Motor neuron (in vitro differentiated cells): ENCODE results near the gene HOMER1. TPM values are rescaled to one million over a fixed set of nuclear protein-coding genes. Genes with fewer than 3 reads are reported as not detected.

Experiments used
- ATAC-seq, 8 experiments: fragments of 200-7000 bp; cut with Tn5 transposase; replicated peaks in 6 of 8; 2 replicates each; pipeline ENCODE4 v1.8.0; 2021; ENCODE audit warnings: mild to moderate bottlenecking in 8 of 8, moderate library complexity in 8 of 8
- H3K27ac ChIP-seq, 2 donors: fragments of 250-450 bp; sonication (Bioruptor Pico); 2 replicates each; pipeline ENCODE4 v1.9.0; 2021; ENCODE audit warnings: antibody characterized with exemption in 2 of 2, mild to moderate bottlenecking in 2 of 2, moderate library complexity in 1 of 2
- H3K4me1 ChIP-seq, 2 donors: fragments of 250-450 bp; sonication (Bioruptor Pico); replicated peaks in 1 of 2; 2 replicates each; pipeline ENCODE4 v1.6.1; 2021; ENCODE audit warnings: antibody characterized with exemption in 2 of 2, mild to moderate bottlenecking in 2 of 2, moderate library complexity in 1 of 2
- H3K4me3 ChIP-seq, 5 donors: fragments of 250-450 bp; sonication (Bioruptor Pico); 2 replicates each; pipeline ENCODE4 v1.9.0; 2021; ENCODE audit warnings: antibody characterized with exemption in 5 of 5, mild to moderate bottlenecking in 5 of 5, moderate library complexity in 4 of 5
- WGBS, 10 experiments: fragments of 450-650 bp; shearing (Covaris generic); methylation state at CpG; one replicate each; pipeline ENCODE4 v1.0.0; 2022; 5-methylcytosine and 5-hydroxymethylcytosine counted together
- in situ Hi-C, 9 experiments: fragments of 400-800 bp; cut with MboI; loops; one replicate each; pipeline ENCODE4 v1.15.0; 2021; ENCODE audit warnings: low sequenced_read_pairs in 9 of 9, low pct_unique_long_range_greater_than_20kb in 2 of 9; ENCODE audit not compliant: unreplicated experiment in 9 of 9
- total RNA-seq, 8 experiments: library from RNA; unstranded; fragments of 300-600 nt; gene quantifications; 2 replicates each; pipeline versions ENCODE4 v1.2.3 to v1.2.4, GENCODE V29; 2022

The HOMER1 gene, protein sequence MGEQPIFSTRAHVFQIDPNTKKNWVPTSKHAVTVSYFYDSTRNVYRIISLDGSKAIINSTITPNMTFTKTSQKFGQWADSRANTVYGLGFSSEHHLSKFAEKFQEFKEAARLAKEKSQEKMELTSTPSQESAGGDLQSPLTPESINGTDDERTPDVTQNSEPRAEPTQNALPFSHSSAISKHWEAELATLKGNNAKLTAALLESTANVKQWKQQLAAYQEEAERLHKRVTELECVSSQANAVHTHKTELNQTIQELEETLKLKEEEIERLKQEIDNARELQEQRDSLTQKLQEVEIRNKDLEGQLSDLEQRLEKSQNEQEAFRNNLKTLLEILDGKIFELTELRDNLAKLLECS
- total RNA-seq, result 10 to 100 TPM in 7 of 8 experiments, 1 to 10 TPM in 1; 5.5 to 43.3 (median 21.0) TPM

DNA sequence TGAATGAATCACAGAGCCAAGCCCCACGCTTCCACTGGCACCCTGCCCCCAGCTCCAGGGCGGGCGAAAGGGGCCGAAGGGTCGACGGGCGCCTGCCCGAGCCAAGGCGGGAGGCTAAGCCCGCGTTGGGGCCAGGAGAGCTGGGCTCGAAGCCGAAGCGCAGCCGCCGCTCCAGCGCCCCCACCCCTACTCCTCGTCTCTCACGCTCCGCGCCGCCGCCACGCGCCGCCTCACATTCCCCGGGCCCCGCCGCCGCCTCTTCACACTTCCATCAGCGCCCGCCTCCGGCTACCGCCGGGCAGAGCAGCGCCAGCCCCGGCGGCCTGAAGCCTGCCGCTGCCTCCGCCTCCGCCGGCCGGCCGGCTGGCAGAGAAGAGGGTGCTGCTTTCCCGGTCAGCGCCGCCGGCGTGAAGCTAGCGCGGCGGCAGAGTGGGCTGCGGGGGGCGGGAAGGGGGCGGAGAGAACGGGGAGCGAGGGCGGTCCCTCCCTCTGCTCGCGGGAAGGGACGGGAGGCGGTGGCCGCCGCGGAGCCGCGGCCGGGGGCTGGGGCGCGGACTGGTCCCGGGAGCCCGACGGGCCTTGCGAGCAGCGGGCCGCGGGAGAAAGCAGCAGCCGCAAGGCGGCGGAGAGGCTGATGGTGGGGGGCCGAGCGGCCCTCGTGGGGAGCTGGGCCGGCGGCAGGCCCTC lies at the start of gene HOMER1:
HOMER1 (minus strand) TSS at position 431 of the 687 bp plus-strand sequence. CDS start 1,360 bp downstream, outside the sequence.
- Histone ChIP-seq H3K4me3 (peak within 1 kb of the TSS; percentile 61 to 97 (median 86)), H3K4me1 (peaks cover 12 to 17% of the 10 kb centered on the region in 2 donors), H3K27ac (peak within 1 kb of the TSS; percentile 94 to 99)
- 0% methylated on average over 5 of the region's 85 CpGs; no CpG with 5 or more reads in 9 of the 10 experiments for WGBS, 10 experiments
- in situ Hi-C loops, result no loop called here
- peak; percentile 74 to 82 (median 77) for ATAC-seq

DNA sequence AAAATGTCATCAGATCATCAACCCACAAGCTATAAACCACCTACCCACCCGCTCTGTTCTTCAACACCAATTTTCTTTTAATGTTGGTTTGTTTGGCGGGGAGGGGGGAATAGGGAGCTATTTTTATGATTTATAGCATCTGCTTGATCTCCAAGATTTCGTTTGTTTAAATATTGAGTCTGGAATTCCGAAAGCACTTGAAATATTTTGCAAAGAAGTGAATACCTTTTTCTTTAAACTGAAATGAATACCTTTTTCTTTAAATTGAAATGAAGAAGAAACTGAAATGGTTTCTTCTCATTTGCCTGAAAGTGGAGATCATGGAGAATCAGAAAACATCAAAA lies 49.3 kb upstream of the HOMER1 start:
- no peak overlapping the region for H3K27ac ChIP-seq
- in situ Hi-C loops, result no loop called here
- no peak overlapping the region for H3K4me3 ChIP-seq
- ATAC-seq, result no peak
- H3K4me1 ChIP-seq, result no peaks in the 10 kb centered on the region
- 46 to 93% (median 73%) methylated on average over 1 to 4 of the region's 4 CpGs; no CpG with 5 or more reads in 2 of the 10 experiments for WGBS, 10 experiments

DNA sequence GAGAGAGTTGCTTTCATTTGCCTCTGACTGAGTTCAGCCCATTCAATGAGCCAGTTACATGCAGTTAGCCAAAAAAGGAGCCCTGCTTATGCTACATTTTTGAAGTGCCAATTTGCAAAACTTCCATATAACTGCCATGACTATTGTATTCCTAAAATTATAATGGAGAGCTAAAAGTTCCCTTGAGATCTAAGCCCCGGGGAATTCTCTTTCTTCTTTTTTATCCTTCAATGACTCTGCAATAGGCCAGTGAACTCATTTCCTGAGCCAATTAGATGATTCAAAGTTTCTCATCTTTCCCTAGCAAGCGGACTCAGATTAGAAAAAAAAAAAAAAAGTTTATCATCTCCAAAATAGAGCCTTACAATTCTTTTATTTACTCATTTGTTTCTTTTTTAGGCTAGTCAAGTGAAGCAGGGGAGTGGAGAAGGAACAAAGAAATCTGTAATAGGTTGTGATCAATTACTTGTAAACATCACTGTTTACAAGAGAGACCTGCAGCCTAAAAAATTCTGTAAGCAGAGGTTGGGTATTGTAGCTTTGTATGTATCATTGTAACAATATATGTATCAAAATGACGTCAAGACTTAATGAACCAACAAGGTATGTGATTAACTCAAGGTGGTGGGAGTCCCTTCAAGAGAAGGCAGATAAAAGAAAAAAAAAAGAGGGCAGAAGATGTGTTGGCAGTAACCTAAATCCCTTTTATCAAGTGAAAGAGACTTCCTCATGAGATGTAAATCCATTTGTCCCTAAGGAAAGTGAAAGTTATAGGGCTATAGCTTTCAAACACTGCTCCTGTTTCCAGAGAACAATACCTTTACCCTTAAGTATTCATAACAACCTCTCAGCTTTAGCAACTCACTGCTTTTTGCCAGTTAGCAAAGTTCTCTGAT lies 48.7 kb upstream of the HOMER1 start:
- 0 to 83% (median 35%) methylated on average over 1 to 3 of the region's 3 CpGs for WGBS, 10 experiments
- Histone ChIP-seq H3K4me1 (no peaks in the 10 kb centered on the region), H3K27ac (no peak overlapping the region), H3K4me3 (no peak overlapping the region)
- peak in 2 of 8 experiments; percentile 46 to 51 for ATAC-seq
- in situ Hi-C loops, result no loop called here

DNA sequence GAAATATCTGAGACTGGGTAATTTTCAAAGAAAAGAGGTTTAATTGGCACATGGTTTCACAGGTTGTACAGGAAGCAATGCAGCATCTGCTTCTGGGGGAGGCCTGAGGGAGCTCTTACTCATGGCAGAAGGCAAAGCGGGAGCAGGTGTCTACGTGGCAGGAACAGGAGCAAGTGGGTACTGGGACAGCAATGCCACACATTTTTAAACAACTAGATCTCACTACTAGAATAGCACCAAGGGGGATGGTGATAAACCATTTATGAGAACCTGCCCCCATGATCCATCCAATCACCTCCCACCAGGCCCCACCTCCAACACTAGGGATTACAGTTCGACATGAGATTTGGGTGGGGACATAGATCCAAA lies 47.6 kb upstream of the HOMER1 start:
- H3K4me1 ChIP-seq, result no peaks in the 10 kb centered on the region
- in situ Hi-C loops, result no loop called here
- WGBS, 10 experiments, result 20 to 100% (median 83%) methylated on average over 1 to 3 of the region's 3 CpGs; no CpG with 5 or more reads in 3 of the 10 experiments
- no peak overlapping the region for H3K27ac ChIP-seq
- no peak overlapping the region for H3K4me3 ChIP-seq
- ATAC-seq, result no peak

DNA sequence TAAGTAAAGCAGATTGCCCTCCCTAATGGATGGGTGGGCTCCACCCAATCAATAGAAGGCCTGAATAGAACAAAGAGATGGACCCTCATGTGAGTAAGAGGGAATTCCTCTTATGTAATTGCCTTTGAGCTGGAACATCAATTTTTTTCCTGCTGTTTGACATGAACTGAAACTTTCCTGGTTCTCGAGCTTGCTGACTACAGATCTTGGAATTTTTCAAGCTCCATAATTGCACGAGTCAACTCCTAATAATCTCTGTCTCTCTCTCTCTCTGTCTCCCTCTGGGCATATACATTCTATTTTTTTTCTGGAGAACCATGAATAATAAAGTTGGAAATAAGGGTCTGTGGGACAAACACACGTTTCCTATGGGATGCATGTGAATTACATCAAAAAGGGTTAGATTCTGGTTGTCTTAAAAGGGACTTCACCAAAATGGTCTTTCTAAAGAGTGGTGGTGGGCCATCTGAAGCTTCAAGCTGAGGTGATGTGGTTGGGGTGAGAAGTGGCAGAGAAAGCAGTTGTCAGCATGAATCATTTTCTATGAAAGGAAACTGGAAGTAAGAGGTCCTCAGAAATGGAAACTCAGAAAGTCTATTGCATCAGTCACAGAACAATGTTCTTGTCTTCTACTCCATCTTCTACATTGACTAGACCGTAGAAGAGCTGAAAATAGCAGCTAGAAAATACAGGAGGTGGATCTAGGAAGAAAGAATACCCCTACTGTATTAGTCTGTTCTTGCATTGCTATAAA lies 47.0 kb upstream of the HOMER1 start:
- 30 to 100% (median 92%) methylated on average over 1 to 4 of the region's 4 CpGs; no CpG with 5 or more reads in 1 of the 10 experiments for WGBS, 10 experiments
- in situ Hi-C loops, result no loop called here
- H3K4me3 ChIP-seq, result no peak overlapping the region
- no peaks in the 10 kb centered on the region for H3K4me1 ChIP-seq
- no peak overlapping the region for H3K27ac ChIP-seq
- no peak for ATAC-seq

DNA sequence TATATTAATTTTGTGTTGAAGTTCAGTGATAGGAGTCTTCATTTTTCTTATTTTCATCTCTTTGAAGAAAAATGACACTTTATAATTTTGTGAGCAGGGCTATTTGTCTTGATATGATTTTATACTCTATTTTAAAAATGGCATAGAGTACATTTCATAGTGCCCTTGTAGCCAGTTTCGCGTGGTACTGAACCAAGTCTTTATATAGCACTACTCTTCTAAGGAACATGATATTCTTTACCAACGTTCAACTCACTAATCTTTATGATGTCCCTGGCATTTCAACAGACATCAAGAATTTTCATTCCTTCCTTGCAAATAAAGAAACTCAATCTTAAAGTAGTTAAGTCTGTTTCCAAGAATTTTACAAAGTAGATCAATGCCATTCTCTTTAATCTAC lies 41.5 kb upstream of the HOMER1 start:
- no peak overlapping the region for H3K4me3 ChIP-seq
- no peak for ATAC-seq
- H3K27ac ChIP-seq, result no peak overlapping the region
- 33 to 100% (median 65%) methylated on average over 1 to 3 of the region's 3 CpGs for WGBS, 10 experiments
- in situ Hi-C loops, result no loop called here
- no peaks in the 10 kb centered on the region for H3K4me1 ChIP-seq

DNA sequence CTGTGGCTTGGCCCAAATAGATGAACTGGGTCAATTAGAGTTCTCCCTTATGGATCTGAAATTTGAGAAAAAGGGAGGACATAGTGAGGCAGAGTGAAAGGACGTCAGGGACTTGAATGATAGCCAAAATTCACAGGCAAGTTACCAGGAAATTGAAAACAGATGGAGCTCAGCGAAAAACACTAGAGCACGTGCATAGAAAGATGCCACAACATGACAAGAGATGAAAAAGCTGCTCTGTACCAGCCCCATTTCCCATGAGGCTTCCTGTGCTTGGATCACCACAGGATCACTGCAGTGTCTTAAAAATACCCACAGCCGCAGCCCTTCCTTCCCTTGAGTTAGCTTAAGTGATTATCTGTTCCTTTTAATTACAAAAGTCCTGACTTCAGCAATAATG lies 39.0 kb upstream of the HOMER1 start:
- Histone ChIP-seq H3K4me3 (no peak overlapping the region), H3K27ac (no peak overlapping the region), H3K4me1 (no peaks in the 10 kb centered on the region)
- in situ Hi-C loops, result no loop called here
- ATAC-seq, result peak in 2 of 8 experiments; percentile 55 to 65
- 20 to 100% (median 90%) methylated on average over 1 to 4 of the region's 4 CpGs for WGBS, 10 experiments

DNA sequence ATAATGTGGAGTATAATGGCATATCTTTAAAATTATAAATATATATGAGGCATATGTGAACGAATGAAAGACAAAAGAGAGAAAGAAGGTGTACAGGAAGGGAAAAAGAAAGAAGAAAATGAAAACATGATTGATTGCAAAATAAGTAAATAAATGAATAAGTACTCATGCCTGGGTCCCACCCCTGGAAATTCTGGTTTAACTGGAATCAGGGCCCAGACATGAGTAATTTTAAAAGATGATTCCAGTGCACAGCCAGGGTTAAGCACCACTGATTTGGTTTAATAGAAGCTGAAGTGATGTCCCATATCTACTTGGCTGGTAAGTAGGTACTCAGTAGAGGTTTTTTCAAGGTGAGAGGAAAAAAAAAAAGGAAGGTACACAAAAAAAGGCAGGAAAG lies 34.0 kb upstream of the HOMER1 start:
- Histone ChIP-seq H3K27ac (no peak overlapping the region), H3K4me3 (no peak overlapping the region), H3K4me1 (no peaks in the 10 kb centered on the region)
- 50 to 100% (median 92%) methylated on average over 1 of the region's 1 CpG; no CpG with 5 or more reads in 2 of the 10 experiments for WGBS, 10 experiments
- ATAC-seq, result no peak
- in situ Hi-C loops, result no loop called here

DNA sequence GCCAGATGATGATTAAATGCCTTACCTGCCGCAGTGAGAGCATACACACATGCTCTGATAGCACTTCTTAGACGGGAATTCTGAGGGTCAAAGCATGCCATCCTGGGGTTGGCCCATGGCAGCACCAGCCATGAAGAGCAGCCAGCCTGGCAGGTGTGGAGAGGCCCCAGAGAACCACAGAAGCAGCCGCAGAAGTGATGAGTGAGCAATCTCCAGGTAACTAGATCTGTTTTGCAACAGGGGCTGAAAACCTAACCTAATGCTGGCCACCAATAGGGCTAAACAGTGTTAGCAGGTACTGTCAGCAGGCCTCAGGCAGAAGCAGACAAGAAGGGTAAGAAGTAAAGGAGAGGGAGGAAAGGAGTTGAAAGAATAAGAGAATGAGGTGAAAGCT lies 33.5 kb upstream of the HOMER1 start:
- Histone ChIP-seq H3K27ac (no peak overlapping the region), H3K4me1 (no peaks in the 10 kb centered on the region), H3K4me3 (no peak overlapping the region)
- in situ Hi-C loops, result no loop called here
- WGBS, 10 experiments, result 50 to 100% (median 100%) methylated on average over 1 to 2 of the region's 3 CpGs; no CpG with 5 or more reads in 5 of the 10 experiments
- no peak for ATAC-seq

DNA sequence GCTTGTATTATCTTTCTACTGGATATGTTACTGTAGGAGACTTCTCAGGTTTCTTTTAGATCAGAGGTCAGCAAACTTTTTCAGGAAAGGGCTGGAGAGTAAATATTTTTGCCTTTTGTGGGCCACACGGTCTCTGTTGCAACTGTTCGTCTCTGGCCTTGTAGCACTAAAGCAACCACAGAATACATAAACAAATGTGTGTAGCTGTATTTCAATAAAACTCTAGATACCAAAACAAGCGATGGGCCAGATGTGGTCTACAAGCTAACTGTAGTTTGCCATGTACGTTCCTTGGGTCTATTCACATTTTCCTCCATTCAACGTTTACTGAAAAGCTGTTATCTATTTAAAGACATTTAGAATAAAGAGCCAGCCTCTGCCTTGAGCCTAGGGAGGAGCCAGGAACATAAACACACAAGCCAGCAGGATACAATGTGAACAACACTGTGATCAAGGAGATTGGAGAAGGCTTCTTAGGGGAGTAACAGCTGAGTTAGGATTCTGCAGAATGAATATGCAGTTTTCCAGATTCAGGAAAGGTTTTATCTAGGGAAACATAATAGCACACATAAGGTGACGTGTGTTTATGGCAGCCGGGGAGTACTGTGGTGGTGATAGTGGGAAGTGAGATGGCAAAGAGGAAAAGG lies 33.0 kb upstream of the HOMER1 start:
- 49 to 100% (median 71%) methylated on average over 1 to 6 of the region's 7 CpGs; no CpG with 5 or more reads in 1 of the 10 experiments for WGBS, 10 experiments
- no peaks in the 10 kb centered on the region for H3K4me1 ChIP-seq
- no peak overlapping the region for H3K27ac ChIP-seq
- ATAC-seq, result peak in 3 of 8 experiments; percentile 46 to 87 (median 70)
- H3K4me3 ChIP-seq, result no peak overlapping the region
- in situ Hi-C loops, result no loop called here

DNA sequence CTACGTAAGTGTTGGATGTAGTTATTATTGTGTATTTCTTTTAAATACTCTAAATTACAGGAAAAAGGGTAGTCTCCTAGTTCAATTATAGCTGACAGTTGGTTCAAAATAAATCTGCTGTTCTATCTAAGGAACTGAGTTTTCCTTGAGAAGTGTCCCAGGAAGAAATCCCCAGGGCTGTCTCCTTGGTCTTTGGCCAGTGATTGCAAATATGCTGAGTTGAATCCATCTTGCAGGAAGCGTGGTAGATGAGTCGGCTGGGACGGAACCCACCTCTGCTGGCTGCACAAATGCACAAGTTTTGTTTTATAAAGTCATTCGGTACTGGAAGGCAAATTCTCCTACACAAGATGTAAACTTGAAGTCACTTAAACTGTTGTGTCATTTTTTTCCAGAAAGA lies 30.2 kb upstream of the HOMER1 start:
- WGBS, 10 experiments, result 47 to 100% (median 93%) methylated on average over 1 to 5 of the region's 5 CpGs
- no peaks in the 10 kb centered on the region for H3K4me1 ChIP-seq
- in situ Hi-C loops, result no loop called here

DNA sequence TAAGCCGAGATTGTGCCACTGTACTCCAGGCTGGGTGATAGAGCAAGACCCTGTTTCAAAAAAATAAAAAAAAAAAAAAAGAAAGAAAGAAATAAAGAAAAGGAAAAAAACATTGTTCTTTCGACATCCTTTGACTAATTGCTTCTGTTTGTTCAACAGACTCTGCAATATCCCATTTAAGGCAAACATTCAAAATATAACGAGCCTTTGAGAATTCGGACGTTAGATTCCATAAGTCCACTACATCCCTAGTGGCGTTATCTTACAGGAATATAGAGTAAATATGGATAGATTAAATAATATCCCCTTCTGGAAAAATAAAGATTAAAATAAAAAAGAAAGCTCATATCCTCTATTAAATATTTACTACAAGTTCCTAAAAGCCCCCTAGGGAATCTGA lies 27.0 kb upstream of the HOMER1 start:
- H3K27ac ChIP-seq, result no peak overlapping the region
- in situ Hi-C loops, result no loop called here
- ATAC-seq, result no peak
- WGBS, 10 experiments, result 54 to 97% (median 82%) methylated on average over 4 to 6 of the region's 6 CpGs; no CpG with 5 or more reads in 2 of the 10 experiments
- no peak overlapping the region for H3K4me3 ChIP-seq
- no peaks in the 10 kb centered on the region for H3K4me1 ChIP-seq

More for the DNA sequence above, 30.2 kb upstream of the HOMER1 start:
- H3K27ac ChIP-seq, result no peak overlapping the region
- no peak for ATAC-seq
- H3K4me3 ChIP-seq, result no peak overlapping the region
